Type B pancreatic cell (in vitro differentiated cells): ENCODE data around the gene DPF3. TPM values are rescaled to one million over a fixed set of nuclear protein-coding genes. Genes with fewer than 3 reads are reported as not detected.
A peak's percentile ranks its signal among the peaks of the same experiment; 100 is the strongest.

Experiments used
- DNase-seq: peaks from one replicate; pipeline ENCODE4 v3.0.0; 2021; ENCODE audit warnings: mixed read lengths; ENCODE audit not compliant: unreplicated experiment; ENCODE audit errors: extremely low spot score
- H3K27ac Mint-ChIP-seq: 2 replicates; pipeline ENCODE4 v1.8.0; 2021; ENCODE audit warnings: mild to moderate bottlenecking, mixed read lengths
- H3K27me3 Mint-ChIP-seq: 2 replicates; pipeline ENCODE4 v1.8.0; 2021; ENCODE audit warnings: mixed read lengths
- H3K36me3 Mint-ChIP-seq: 2 replicates; pipeline ENCODE4 v1.8.0; 2021; ENCODE audit warnings: mixed read lengths
- H3K4me1 Mint-ChIP-seq: one replicate; pipeline ENCODE4 v1.8.0; 2021; ENCODE audit warnings: mixed read lengths; ENCODE audit not compliant: unreplicated experiment
- H3K4me3 Mint-ChIP-seq: 2 replicates; pipeline ENCODE4 v1.8.0; 2021; ENCODE audit warnings: mild to moderate bottlenecking, mixed read lengths
- H3K9me3 Mint-ChIP-seq: 2 replicates; pipeline ENCODE4 v1.8.0; 2021; ENCODE audit warnings: mixed read lengths
- total RNA-seq: library from RNA; stranded (reverse); gene quantifications from 2 replicates; pipeline ENCODE4 v1.2.1, GENCODE V29; 2021; ENCODE audit warnings: low replicate concordance
- TF ChIP-seq, protein P1 (sequence below): fragments of 200-600 bp; sonication (generic); conservative IDR thresholded peaks from 2 replicates; pipeline ENCODE4 v1.5.0; 2021; ENCODE audit warnings: antibody characterized with exemption, mild to moderate bottlenecking

DPF3 gene
- total RNA-seq, 1 donor from 2014 or later: 4.5 TPM

DNA sequence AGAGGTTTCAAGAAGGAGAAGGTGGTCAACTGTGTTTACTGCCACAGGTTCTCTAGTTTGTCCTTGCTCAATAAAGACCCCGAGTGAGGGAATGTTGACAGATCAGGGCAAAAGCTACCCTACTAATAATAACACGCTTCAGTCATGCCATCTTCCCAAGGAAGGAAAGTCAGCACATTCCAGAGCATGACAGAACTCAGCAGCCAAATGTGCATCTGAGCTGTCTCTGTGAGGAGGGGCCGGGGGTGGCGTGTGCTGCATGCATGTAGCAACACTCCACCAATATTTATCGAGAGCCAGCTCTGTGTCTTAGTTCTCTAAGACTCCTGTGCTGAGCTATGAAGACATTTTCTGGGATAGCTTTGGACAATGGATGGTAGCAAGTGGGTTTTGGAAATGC, 260.4 kb downstream of the DPF3 start:
- Mint-ChIP-seq H3K4me3 (no peak overlapping the region), H3K27me3 (peaks cover 34% of the 10 kb centered on the region), H3K36me3 (no peaks in the 10 kb centered on the region), H3K27ac (no peak overlapping the region), H3K9me3 (no peaks in the 10 kb centered on the region), H3K4me1 (no peaks in the 10 kb centered on the region)
- DNase-seq: no peak
- TF ChIP-seq, protein P1, sequence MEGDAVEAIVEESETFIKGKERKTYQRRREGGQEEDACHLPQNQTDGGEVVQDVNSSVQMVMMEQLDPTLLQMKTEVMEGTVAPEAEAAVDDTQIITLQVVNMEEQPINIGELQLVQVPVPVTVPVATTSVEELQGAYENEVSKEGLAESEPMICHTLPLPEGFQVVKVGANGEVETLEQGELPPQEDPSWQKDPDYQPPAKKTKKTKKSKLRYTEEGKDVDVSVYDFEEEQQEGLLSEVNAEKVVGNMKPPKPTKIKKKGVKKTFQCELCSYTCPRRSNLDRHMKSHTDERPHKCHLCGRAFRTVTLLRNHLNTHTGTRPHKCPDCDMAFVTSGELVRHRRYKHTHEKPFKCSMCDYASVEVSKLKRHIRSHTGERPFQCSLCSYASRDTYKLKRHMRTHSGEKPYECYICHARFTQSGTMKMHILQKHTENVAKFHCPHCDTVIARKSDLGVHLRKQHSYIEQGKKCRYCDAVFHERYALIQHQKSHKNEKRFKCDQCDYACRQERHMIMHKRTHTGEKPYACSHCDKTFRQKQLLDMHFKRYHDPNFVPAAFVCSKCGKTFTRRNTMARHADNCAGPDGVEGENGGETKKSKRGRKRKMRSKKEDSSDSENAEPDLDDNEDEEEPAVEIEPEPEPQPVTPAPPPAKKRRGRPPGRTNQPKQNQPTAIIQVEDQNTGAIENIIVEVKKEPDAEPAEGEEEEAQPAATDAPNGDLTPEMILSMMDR: no peak

DNA sequence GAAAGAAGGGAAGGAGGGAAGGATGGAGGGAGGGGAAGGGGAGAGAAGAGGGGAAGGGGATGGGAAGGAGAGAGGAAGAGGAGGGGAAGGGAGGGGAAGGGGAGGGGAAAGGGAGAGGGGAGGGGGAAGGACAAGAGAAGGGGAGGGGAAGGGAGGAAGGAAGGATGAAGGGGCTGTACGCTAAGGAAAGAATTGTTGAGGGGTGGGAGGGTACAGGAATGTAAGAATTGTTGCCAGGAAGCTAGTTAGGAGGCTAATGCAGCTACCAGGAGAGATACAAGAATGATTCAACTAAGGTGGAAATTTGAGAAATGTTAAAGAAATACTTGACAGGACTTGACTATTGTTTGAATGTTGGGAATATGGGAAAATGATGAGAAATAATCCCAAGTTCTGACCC, 261.2 kb downstream of the DPF3 start:
- no peak overlapping the region for H3K27ac Mint-ChIP-seq
- H3K9me3 Mint-ChIP-seq: no peaks in the 10 kb centered on the region
- TF ChIP-seq, protein P1: no peak
- no peaks in the 10 kb centered on the region for H3K36me3 Mint-ChIP-seq
- no peak for DNase-seq
- H3K4me1 Mint-ChIP-seq: no peaks in the 10 kb centered on the region
- H3K4me3 Mint-ChIP-seq: no peak overlapping the region
- peaks cover 34% of the 10 kb centered on the region for H3K27me3 Mint-ChIP-seq

DNA sequence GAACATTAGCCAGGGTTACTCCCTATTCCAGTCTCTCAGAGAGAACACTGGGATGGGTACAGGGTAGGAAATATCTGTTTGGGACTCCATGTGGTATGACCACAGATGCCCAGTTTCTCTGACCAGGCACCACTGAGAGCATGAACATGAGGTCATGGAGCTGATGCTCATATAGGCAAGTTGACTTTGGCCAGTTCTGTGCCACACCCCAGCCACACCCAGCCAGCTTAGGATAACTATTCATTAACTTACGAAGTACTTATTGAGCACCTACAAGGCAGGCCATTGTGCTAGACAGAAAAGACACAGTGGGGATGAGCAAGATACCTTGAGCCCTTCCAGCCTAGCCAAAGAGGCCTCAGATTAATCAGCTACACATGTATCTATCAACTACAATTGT, 262.5 kb downstream of the DPF3 start:
- Mint-ChIP-seq H3K27me3 (peaks cover 28% of the 10 kb centered on the region), H3K9me3 (peaks cover 10% of the 10 kb centered on the region), H3K4me3 (no peak overlapping the region)

DNA sequence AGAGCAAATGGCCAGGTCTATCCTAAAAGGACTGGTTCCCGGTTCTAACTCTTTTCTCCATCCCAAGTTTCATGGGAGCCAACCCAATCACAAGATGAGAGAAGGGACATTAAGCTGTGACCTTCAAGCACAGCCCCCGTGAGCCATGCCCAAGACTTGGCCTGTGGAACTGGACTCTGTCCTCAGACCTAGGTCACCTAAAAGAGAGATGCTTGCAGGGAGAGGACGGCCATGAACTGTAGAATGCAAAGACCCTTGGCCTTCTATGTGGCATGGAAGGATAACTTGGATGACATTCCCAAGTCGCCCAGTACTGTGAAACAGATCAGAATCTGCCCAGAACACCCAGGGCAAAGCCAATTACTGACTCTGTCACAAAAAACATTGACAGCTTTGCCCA, 263.5 kb downstream of the DPF3 start:
- no peak overlapping the region for H3K27ac Mint-ChIP-seq
- DNase-seq: peak; percentile 43
- H3K36me3 Mint-ChIP-seq: no peaks in the 10 kb centered on the region
- no peaks in the 10 kb centered on the region for H3K4me1 Mint-ChIP-seq
- TF ChIP-seq, protein P1: no peak
- peaks cover 26% of the 10 kb centered on the region for H3K27me3 Mint-ChIP-seq
- no peak overlapping the region for H3K4me3 Mint-ChIP-seq
- peaks cover 10% of the 10 kb centered on the region for H3K9me3 Mint-ChIP-seq

More for the DNA sequence above, 262.5 kb downstream of the DPF3 start:
- DNase-seq: peak; percentile 6
- no peaks in the 10 kb centered on the region for H3K4me1 Mint-ChIP-seq
- TF ChIP-seq, protein P1: no peak
- no peaks in the 10 kb centered on the region for H3K36me3 Mint-ChIP-seq
- peak overlapping the region; percentile 4 for H3K27ac Mint-ChIP-seq

DNA sequence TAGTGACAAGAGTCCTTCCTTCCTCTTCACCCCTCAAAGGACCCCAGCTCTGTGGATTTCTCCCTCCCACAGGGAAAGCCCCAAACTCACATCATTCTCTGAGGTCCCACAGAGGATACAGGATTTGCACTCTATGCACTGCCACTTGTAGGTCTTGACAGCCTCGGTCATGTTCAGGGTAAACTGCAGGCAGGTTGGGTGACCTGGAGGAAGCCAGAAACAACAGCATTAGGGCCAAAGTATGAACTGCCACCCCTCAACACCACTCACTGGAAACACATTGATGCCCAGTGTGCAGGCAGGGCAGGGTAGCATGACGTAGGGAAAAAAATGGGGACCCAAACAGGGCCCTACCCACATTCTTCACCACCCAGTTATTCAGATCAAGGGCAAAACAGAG, 264.4 kb downstream of the DPF3 start:
- Mint-ChIP-seq H3K27ac (no peak overlapping the region), H3K9me3 (peaks cover 10% of the 10 kb centered on the region), H3K36me3 (no peaks in the 10 kb centered on the region), H3K4me1 (no peaks in the 10 kb centered on the region), H3K4me3 (no peak overlapping the region), H3K27me3 (peaks cover 19% of the 10 kb centered on the region)
- DNase-seq: peak; percentile 32
- TF ChIP-seq, protein P1: no peak

DNA sequence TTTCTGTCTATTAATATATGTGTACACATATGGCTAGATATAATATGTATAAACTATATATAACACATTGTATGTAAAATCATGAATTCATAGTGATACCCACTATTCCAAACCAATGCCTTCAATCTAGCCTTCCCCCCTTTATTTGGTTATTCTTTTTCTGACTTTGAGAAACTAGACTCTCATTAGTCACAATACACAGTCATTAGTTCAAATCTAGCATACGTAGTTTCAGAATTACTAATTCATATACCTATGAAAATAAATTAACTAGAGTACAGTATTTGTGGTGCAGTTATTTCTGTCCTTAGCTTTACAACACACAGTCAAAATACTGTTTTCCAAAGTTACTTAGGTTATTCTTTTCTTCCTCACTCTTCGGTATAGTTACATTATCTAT, 268.2 kb downstream of the DPF3 start:
- H3K9me3 Mint-ChIP-seq: peaks cover 20% of the 10 kb centered on the region
- TF ChIP-seq, protein P1: no peak
- H3K27me3 Mint-ChIP-seq: no peaks in the 10 kb centered on the region
- no peak overlapping the region for H3K4me3 Mint-ChIP-seq
- H3K4me1 Mint-ChIP-seq: no peaks in the 10 kb centered on the region
- no peaks in the 10 kb centered on the region for H3K36me3 Mint-ChIP-seq
- no peak for DNase-seq
- no peak overlapping the region for H3K27ac Mint-ChIP-seq
